OCI-LY7 (cell line): ENCODE results near the gene ALG8.

Experiments used
- CTCF ChIP-seq: fragments of 200-600 bp; sonication (generic); conservative IDR thresholded peaks from 2 replicates; pipeline ENCODE4 v1.5.1; 2014; ENCODE audit warnings: mild to moderate bottlenecking, antibody characterized with exemption, low read length, moderate library complexity, mixed read lengths
- EZH2phosphoT487 ChIP-seq: fragments of 200-600 bp; sonication (generic); IDR thresholded peaks from 2 replicates; pipeline ENCODE4 v1.6.1; 2018; ENCODE audit warnings: low read depth, borderline replicate concordance, mild to moderate bottlenecking, mixed run types, antibody characterized with exemption, low read length, moderate library complexity, mixed read lengths

DNA sequence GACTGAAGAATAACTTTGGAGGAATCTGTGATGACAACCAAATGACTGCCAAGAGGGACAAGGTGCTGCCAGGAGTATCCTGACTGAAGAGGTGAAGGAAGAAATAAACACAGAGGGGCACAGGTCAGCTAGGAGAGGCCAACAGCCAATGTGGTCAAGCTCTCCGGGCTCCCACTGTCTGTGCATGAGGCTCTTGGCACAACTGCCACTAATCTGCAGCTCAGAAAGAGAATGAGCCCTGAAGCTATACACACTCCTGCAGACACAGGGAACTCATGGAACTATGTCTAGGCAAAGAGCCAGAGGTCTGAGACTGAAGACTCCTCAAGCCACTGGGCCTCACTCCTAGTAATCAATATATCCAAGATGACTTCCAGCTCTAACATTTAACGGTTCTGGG is 68.8 kb downstream of the ALG8 start:
- no peak for TF ChIP-seq CTCF
- no peak for TF ChIP-seq EZH2phosphoT487
